Measurements from ENCODE around the gene TMEM245. TPM values are rescaled to one million over a fixed set of nuclear protein-coding genes. Genes with fewer than 3 reads are reported as not detected.
"Not testable (repeated sequence)": the region's sequence is repeated elsewhere in the genome, so short reads cannot be mapped to it uniquely, and the experiment has no call there.

The TMEM245 gene
- total RNA-seq, 1 donor from 2014 or later = 49.7 TPM

DNA sequence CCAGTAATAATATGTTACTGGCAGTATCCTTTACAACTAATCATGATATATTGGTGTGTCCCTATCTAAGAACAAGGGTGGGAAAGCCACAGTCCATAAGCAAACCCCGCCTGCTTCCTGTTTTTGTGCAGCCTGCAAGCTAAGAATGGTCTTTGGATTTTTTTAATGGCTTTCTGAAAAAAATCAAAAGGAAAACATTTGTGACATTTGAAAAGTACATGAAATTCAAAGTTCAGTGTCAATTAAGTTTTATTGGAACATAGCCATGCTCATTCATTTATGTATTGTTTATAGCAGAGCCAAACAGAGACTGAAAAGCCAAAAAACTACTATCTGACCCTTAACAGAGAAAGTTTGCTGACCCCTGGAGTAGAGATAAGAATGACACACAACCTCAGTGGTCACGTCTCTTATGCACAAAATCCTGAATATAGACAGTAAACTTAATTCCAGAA is 12.8 kb upstream of the TMEM245 start:
- Histone ChIP-seq H3K27me3 (no peaks in the 10 kb centered on the region), H3K36me3 (no peaks in the 10 kb centered on the region), H3K4me3 (no peak overlapping the region), H3K4me1 (no peaks in the 10 kb centered on the region), H3K9me3 (no peaks in the 10 kb centered on the region), H3K27ac (no peak overlapping the region)
- intact Hi-C loops (cut with DNase I) = no loop called here
- TF ChIP-seq CTCF (IDR thresholded peaks at IDR 0.05) = no peak
- no peak for DNase-seq (ENCODE audit: low spot score in 2 of 2)

GRCh38 chr9:109129470-109130197 is 9.9 kb upstream of the TMEM245 start:
- H3K27me3 ChIP-seq = no peaks in the 10 kb centered on the region
- H3K4me3 ChIP-seq = no peak overlapping the region
- no peaks in the 10 kb centered on the region for H3K4me1 ChIP-seq
- no peaks in the 10 kb centered on the region for H3K9me3 ChIP-seq
- no peak for TF ChIP-seq CTCF (IDR thresholded peaks at IDR 0.05)
- no peak for DNase-seq (ENCODE audit: low spot score in 2 of 2)
- H3K27ac ChIP-seq = no peak overlapping the region
- intact Hi-C loops (cut with DNase I) = no loop called here
- H3K36me3 ChIP-seq = no peaks in the 10 kb centered on the region

GRCh38 chr9:109126671-109127070 is 6.9 kb upstream of the TMEM245 start:
- H3K27me3 ChIP-seq; DNase-seq (ENCODE audit: low spot score in 2 of 2); H3K27ac ChIP-seq; H3K4me1 ChIP-seq; H3K9me3 ChIP-seq; H3K36me3 ChIP-seq; intact Hi-C loops (cut with DNase I); H3K4me3 ChIP-seq: not testable (repeated sequence)

DNA sequence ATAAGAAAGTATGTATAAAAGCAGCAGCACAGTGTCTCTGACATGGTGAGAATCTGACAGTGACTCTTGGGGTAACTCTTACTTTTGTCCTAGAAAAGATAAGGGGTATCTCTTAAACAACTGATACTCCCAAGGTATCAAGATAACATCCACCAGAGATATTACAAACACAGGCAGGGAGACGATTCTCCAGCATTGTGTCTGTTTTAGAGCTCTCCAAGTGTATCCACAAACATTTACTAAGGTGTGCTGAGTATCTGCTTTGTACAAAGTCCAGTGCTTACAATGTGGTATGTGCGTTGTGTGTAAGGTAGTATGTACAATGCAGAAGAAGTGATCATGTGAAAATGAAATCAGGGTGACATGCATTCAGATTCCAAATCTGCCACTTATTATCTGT is 4.4 kb upstream of the TMEM245 start:
- intact Hi-C loops (cut with DNase I) = no loop called here
- no peaks in the 10 kb centered on the region for H3K9me3 ChIP-seq

GRCh38 chr9:109122726-109123621 is 3.2 kb upstream of the TMEM245 start:
- Histone ChIP-seq H3K27me3 (no peaks in the 10 kb centered on the region), H3K27ac (no peak overlapping the region), H3K36me3 (no peaks in the 10 kb centered on the region), H3K4me1 (peaks cover 4 to 7% of the 10 kb centered on the region in 2 donors), H3K9me3 (no peaks in the 10 kb centered on the region), H3K4me3 (no peak overlapping the region)
- intact Hi-C loops (cut with DNase I) = no loop called here
- no peak for DNase-seq (ENCODE audit: low spot score in 2 of 2)
- TF ChIP-seq CTCF (IDR thresholded peaks at IDR 0.05) = no peak

More for the DNA sequence above, 4.4 kb upstream of the TMEM245 start:
- Histone ChIP-seq H3K36me3 (no peaks in the 10 kb centered on the region), H3K27ac (no peak overlapping the region), H3K4me1 (peaks cover 0 to 4% of the 10 kb centered on the region in 2 donors), H3K27me3 (no peaks in the 10 kb centered on the region), H3K4me3 (no peak overlapping the region)
- no peak for DNase-seq (ENCODE audit: low spot score in 2 of 2)
- no peak for TF ChIP-seq CTCF (IDR thresholded peaks at IDR 0.05)

Measured in ascending aorta (tissue), 2 donors.